Neural crest cell (in vitro differentiated cells): ENCODE results near the gene MAPK8IP2. TPM values are rescaled to one million over a fixed set of nuclear protein-coding genes. Genes with fewer than 3 reads are reported as not detected.
A peak's percentile ranks its signal among the peaks of the same experiment; 100 is the strongest.

Experiments used
- DNase-seq: peaks from one replicate; pipeline ENCODE4 v3.0.0; 2021; ENCODE audit warnings: low read depth, mixed read lengths, low spot score
- H3K27ac Mint-ChIP-seq: one replicate; pipeline ENCODE4 v1.8.0; 2021; ENCODE audit warnings: mild to moderate bottlenecking, mixed read lengths; ENCODE audit not compliant: unreplicated experiment
- H3K27me3 Mint-ChIP-seq: 2 replicates; pipeline ENCODE4 v1.8.0; 2021; ENCODE audit warnings: low read depth, mild to moderate bottlenecking, mixed read lengths
- H3K36me3 Mint-ChIP-seq: 2 replicates; pipeline ENCODE4 v1.8.0; 2021; ENCODE audit warnings: low read depth, mild to moderate bottlenecking, mixed read lengths
- H3K4me1 Mint-ChIP-seq: 2 replicates; pipeline ENCODE4 v1.8.0; 2021; ENCODE audit warnings: mixed read lengths
- H3K4me3 Mint-ChIP-seq: one replicate; pipeline ENCODE4 v1.8.0; 2021; ENCODE audit warnings: mild to moderate bottlenecking, mixed read lengths
- H3K9me3 Mint-ChIP-seq: 2 replicates; pipeline ENCODE4 v1.8.0; 2021; ENCODE audit warnings: mixed read lengths
- CTCF ChIP-seq: fragments of 200-600 bp; sonication (generic); conservative IDR thresholded peaks from 2 replicates; pipeline ENCODE4 v1.5.0; 2021; ENCODE audit warnings: antibody characterized with exemption, mild to moderate bottlenecking
- total RNA-seq: library from RNA; stranded (reverse); gene quantifications from 2 replicates; pipeline ENCODE4 v1.2.1, GENCODE V29; 2021

MAPK8IP2 gene
- total RNA-seq, 1 donor from 2014 or later = 31.8 TPM

GRCh38 chr22:50581031-50581949 lies 19.3 kb upstream of the MAPK8IP2 start:
- TF ChIP-seq CTCF = no peak
- Mint-ChIP-seq H3K27ac (no peak overlapping the region), H3K27me3 (no peaks in the 10 kb centered on the region), H3K9me3 (no peaks in the 10 kb centered on the region), H3K4me3 (peak overlapping the region; percentile 89), H3K4me1 (peaks cover 7% of the 10 kb centered on the region), H3K36me3 (no peaks in the 10 kb centered on the region)
- no peak for DNase-seq

GRCh38 chr22:50581950-50582492 lies 18.6 kb upstream of the MAPK8IP2 start:
- DNase-seq = no peak
- Mint-ChIP-seq H3K27me3 (no peaks in the 10 kb centered on the region), H3K4me3 (peak overlapping the region; percentile 94), H3K4me1 (peaks cover 7% of the 10 kb centered on the region), H3K27ac (peak overlapping the region; percentile 62), H3K9me3 (no peaks in the 10 kb centered on the region), H3K36me3 (no peaks in the 10 kb centered on the region)
- TF ChIP-seq CTCF = no peak

GRCh38 chr22:50582493-50583293 lies 17.9 kb upstream of the MAPK8IP2 start, which contains the start of gene CHKB:
TSS of gene CHKB (minus strand) at chr22:50582849. CDS start at chr22:50582781, 68 bp downstream.
- H3K27me3 Mint-ChIP-seq = no peaks in the 10 kb centered on the region
- peak within 1 kb of the TSS; percentile 75 for H3K27ac Mint-ChIP-seq
- peak; percentile 96 for DNase-seq
- peak within 1 kb of the TSS; percentile 94 for H3K4me3 Mint-ChIP-seq
- no peak for TF ChIP-seq CTCF
- peaks cover 7% of the 10 kb centered on the region for H3K4me1 Mint-ChIP-seq
- no peaks in the 10 kb centered on the region for H3K36me3 Mint-ChIP-seq
- no peaks in the 10 kb centered on the region for H3K9me3 Mint-ChIP-seq

GRCh38 chr22:50583294-50583861 lies 17.2 kb upstream of the MAPK8IP2 start:
- Mint-ChIP-seq H3K27ac (peak overlapping the region; percentile 63), H3K4me1 (peaks cover 7% of the 10 kb centered on the region), H3K36me3 (no peaks in the 10 kb centered on the region), H3K4me3 (peak overlapping the region; percentile 94), H3K9me3 (no peaks in the 10 kb centered on the region), H3K27me3 (no peaks in the 10 kb centered on the region)
- no peak for DNase-seq
- TF ChIP-seq CTCF = no peak
